Liver (tissue), 3 donors: ENCODE measurements around the gene GPATCH3.

Experiments
- EGR1 ChIP-seq, 2 donors: IDR thresholded peaks; 2 replicates each; pipeline ENCODE4 v1.6.1; 2016 to 2018; ENCODE audit warnings: antibody characterized with exemption in 2 of 2, low read depth in 2 of 2
- FOXA1 ChIP-seq: IDR thresholded peaks from 2 replicates; pipeline ENCODE4 v1.6.1; 2016; ENCODE audit warnings: antibody characterized with exemption
- JUND ChIP-seq, 2 donors: IDR thresholded peaks; 2 replicates each; pipeline ENCODE4 v1.6.1; 2016; ENCODE audit warnings: antibody characterized with exemption in 2 of 2
- NR2F2 ChIP-seq: IDR thresholded peaks from 2 replicates; pipeline ENCODE4 v1.6.1; 2016; ENCODE audit warnings: antibody characterized with exemption
- RAD21 ChIP-seq, 2 donors: IDR thresholded peaks; 2 replicates each; pipeline ENCODE4 v1.6.1; 2016; ENCODE audit warnings: antibody characterized with exemption in 2 of 2, mild to moderate bottlenecking in 2 of 2
- SP1 ChIP-seq: IDR thresholded peaks from 2 replicates; pipeline ENCODE4 v1.6.1; 2018; ENCODE audit warnings: antibody characterized with exemption, mild to moderate bottlenecking
- TAF1 ChIP-seq: conservative IDR thresholded peaks from 2 replicates; pipeline ENCODE4 v1.6.1; 2016; ENCODE audit warnings: antibody characterized with exemption, mild to moderate bottlenecking
- YY1 ChIP-seq: IDR thresholded peaks from 2 replicates; pipeline ENCODE4 v1.6.1; 2016; ENCODE audit warnings: antibody characterized with exemption, mild to moderate bottlenecking
- TF ChIP-seq, protein P1 (sequence below): fragments of 150-350 bp; IDR thresholded peaks from 2 replicates; pipeline ENCODE4 v1.5.1; 2017; ENCODE audit warnings: improper control_type of control experiment, low read depth, low read length; ENCODE audit not compliant: missing input control
- TF ChIP-seq, protein P2 (sequence below): IDR thresholded peaks from 2 replicates; pipeline ENCODE4 v1.6.1; 2016; ENCODE audit warnings: antibody characterized with exemption
- TF ChIP-seq, protein P3 (sequence below): IDR thresholded peaks from 2 replicates; pipeline ENCODE4 v1.6.1; 2016; ENCODE audit warnings: antibody characterized with exemption
- TF ChIP-seq, protein P4 (sequence below): IDR thresholded peaks from 2 replicates; pipeline ENCODE4 v1.6.1; 2016; ENCODE audit warnings: antibody characterized with exemption
- TF ChIP-seq, protein P5 (sequence below): IDR thresholded peaks from 2 replicates; pipeline ENCODE4 v1.6.1; 2016; ENCODE audit warnings: antibody characterized with exemption, mild to moderate bottlenecking
- donor health status: healthy.
- donor health status: healthy.

DNA sequence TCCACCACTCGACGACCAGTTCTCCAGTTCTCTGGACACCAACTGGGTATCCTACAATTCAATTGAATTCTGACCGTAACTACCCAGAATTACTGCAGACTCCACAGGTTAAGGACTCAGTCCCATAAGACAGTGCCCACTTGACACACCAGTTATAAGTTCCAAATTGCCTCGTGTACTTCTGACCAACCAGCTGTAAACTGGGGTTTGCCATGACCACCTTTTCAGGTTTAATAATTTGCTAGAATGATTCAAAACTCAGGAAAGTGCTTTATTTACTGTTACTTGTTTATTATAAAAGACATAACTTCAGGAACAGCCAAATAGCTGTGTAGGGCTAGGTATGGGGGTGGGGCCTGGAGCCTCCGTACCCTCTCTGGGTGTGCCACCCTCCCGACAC, 36.6 kb upstream of the GPATCH3 start:
- TF ChIP-seq, protein P1, sequence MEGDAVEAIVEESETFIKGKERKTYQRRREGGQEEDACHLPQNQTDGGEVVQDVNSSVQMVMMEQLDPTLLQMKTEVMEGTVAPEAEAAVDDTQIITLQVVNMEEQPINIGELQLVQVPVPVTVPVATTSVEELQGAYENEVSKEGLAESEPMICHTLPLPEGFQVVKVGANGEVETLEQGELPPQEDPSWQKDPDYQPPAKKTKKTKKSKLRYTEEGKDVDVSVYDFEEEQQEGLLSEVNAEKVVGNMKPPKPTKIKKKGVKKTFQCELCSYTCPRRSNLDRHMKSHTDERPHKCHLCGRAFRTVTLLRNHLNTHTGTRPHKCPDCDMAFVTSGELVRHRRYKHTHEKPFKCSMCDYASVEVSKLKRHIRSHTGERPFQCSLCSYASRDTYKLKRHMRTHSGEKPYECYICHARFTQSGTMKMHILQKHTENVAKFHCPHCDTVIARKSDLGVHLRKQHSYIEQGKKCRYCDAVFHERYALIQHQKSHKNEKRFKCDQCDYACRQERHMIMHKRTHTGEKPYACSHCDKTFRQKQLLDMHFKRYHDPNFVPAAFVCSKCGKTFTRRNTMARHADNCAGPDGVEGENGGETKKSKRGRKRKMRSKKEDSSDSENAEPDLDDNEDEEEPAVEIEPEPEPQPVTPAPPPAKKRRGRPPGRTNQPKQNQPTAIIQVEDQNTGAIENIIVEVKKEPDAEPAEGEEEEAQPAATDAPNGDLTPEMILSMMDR, result no peak
- no peak for TF ChIP-seq SP1
- TF ChIP-seq, protein P2, sequence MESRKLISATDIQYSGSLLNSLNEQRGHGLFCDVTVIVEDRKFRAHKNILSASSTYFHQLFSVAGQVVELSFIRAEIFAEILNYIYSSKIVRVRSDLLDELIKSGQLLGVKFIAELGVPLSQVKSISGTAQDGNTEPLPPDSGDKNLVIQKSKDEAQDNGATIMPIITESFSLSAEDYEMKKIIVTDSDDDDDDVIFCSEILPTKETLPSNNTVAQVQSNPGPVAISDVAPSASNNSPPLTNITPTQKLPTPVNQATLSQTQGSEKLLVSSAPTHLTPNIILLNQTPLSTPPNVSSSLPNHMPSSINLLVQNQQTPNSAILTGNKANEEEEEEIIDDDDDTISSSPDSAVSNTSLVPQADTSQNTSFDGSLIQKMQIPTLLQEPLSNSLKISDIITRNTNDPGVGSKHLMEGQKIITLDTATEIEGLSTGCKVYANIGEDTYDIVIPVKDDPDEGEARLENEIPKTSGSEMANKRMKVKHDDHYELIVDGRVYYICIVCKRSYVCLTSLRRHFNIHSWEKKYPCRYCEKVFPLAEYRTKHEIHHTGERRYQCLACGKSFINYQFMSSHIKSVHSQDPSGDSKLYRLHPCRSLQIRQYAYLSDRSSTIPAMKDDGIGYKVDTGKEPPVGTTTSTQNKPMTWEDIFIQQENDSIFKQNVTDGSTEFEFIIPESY, result no peak
- no peak for TF ChIP-seq TAF1
- TF ChIP-seq, protein P3, sequence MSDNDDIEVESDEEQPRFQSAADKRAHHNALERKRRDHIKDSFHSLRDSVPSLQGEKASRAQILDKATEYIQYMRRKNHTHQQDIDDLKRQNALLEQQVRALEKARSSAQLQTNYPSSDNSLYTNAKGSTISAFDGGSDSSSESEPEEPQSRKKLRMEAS, result no peak
- TF ChIP-seq YY1, result no peak
- TF ChIP-seq, protein P4, sequence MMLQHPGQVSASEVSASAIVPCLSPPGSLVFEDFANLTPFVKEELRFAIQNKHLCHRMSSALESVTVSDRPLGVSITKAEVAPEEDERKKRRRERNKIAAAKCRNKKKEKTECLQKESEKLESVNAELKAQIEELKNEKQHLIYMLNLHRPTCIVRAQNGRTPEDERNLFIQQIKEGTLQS, result no peak
- no peak for TF ChIP-seq FOXA1
- TF ChIP-seq EGR1 (IDR thresholded peaks at IDR 0.05; ENCODE audit: low read depth in 2 of 2), result no peak
- no peak for TF ChIP-seq NR2F2
- TF ChIP-seq, protein P5, sequence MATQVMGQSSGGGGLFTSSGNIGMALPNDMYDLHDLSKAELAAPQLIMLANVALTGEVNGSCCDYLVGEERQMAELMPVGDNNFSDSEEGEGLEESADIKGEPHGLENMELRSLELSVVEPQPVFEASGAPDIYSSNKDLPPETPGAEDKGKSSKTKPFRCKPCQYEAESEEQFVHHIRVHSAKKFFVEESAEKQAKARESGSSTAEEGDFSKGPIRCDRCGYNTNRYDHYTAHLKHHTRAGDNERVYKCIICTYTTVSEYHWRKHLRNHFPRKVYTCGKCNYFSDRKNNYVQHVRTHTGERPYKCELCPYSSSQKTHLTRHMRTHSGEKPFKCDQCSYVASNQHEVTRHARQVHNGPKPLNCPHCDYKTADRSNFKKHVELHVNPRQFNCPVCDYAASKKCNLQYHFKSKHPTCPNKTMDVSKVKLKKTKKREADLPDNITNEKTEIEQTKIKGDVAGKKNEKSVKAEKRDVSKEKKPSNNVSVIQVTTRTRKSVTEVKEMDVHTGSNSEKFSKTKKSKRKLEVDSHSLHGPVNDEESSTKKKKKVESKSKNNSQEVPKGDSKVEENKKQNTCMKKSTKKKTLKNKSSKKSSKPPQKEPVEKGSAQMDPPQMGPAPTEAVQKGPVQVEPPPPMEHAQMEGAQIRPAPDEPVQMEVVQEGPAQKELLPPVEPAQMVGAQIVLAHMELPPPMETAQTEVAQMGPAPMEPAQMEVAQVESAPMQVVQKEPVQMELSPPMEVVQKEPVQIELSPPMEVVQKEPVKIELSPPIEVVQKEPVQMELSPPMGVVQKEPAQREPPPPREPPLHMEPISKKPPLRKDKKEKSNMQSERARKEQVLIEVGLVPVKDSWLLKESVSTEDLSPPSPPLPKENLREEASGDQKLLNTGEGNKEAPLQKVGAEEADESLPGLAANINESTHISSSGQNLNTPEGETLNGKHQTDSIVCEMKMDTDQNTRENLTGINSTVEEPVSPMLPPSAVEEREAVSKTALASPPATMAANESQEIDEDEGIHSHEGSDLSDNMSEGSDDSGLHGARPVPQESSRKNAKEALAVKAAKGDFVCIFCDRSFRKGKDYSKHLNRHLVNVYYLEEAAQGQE, result no peak
- TF ChIP-seq RAD21 (IDR thresholded peaks at IDR 0.05), result no peak
- TF ChIP-seq JUND (IDR thresholded peaks at IDR 0.05), result no peak
